Parathyroid adenoma (tissue), 2 donors: ENCODE measurements around the gene COMT.
A peak's percentile ranks its signal among the peaks of the same experiment; 100 is the strongest.

Source experiments
- H2AFZ ChIP-seq: fragments of 300-600 bp; sonication (generic); one replicate; pipeline ENCODE4 v1.7.0; 2017; ENCODE audit warnings: antibody characterized with exemption, mild to moderate bottlenecking
- H3K27ac ChIP-seq: fragments of 300-600 bp; sonication (generic); one replicate; pipeline ENCODE4 v1.7.0; 2017
- H3K27me3 ChIP-seq: fragments of 300-600 bp; sonication (generic); one replicate; pipeline ENCODE4 v1.7.0; 2017; ENCODE audit warnings: low read length; ENCODE audit not compliant: control insufficient read depth, insufficient read depth
- H3K36me3 ChIP-seq: fragments of 300-600 bp; sonication (generic); one replicate; pipeline ENCODE4 v1.7.0; 2017; ENCODE audit warnings: low read length; ENCODE audit not compliant: control insufficient read depth, insufficient read depth
- H3K4me1 ChIP-seq: fragments of 300-600 bp; sonication (generic); one replicate; pipeline ENCODE4 v1.7.0; 2017; ENCODE audit warnings: control low read depth
- H3K4me2 ChIP-seq: fragments of 300-600 bp; sonication (generic); one replicate; pipeline ENCODE4 v1.7.0; 2017; ENCODE audit warnings: low read length
- H3K4me3 ChIP-seq: fragments of 300-600 bp; sonication (generic); one replicate; pipeline ENCODE4 v1.7.0; 2017; ENCODE audit warnings: low read depth, low read length
- H3K79me2 ChIP-seq: fragments of 300-600 bp; sonication (generic); one replicate; pipeline ENCODE4 v1.7.0; 2017; ENCODE audit warnings: control low read depth
- H3K9ac ChIP-seq: fragments of 300-600 bp; sonication (generic); one replicate; pipeline ENCODE4 v1.7.0; 2017; ENCODE audit warnings: mild to moderate bottlenecking
- H3K9me3 ChIP-seq: fragments of 300-600 bp; sonication (generic); one replicate; pipeline ENCODE4 v1.7.0; 2017; ENCODE audit warnings: low read length; ENCODE audit not compliant: control insufficient read depth
- TF ChIP-seq, protein P1 (sequence below): fragments of 300-600 bp; sonication (generic); IDR thresholded peaks from one replicate; pipeline ENCODE4 v1.7.0; 2017; ENCODE audit warnings: antibody characterized with exemption, mild to moderate bottlenecking
- donor health status: primary hyperparathyroidism.

Gene COMT

DNA sequence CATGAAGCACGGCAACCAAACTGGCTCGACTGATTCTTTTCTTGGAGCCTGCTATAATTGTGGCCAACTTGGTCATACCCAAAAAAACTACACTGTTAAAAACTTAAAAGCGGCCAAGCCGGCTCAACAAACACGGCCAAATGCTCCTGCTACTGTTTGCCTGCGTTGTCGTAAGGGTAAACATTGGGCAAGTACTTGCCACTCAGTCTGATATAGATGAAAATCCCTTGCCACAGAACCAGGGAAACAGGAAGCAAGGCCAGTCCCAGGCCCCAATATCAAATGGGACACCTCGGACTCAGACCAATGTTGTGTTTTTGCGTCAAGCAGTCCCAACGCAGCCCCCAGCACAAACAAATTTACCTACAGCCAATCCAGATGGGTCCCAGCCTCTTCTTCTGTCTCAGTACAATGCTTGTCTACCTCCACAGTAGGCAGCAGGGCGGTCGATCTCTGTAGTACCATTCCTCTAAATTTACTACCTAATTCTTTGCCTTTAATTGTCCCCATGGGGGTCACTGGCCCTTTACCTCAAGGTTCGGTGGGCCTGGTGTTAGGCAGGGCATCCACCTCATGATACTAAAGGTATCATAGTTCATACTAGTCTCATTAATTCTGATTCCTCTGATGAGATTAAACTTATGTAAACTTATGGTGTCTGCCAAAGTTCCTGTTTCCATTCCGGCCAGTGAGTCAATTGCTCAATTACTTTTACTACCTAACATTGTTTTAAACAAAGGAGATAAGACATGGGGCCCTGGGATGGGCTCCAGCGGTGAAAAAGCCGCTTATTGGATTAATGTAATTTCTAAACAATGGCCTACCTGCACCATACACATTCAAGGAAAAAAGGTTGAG is 3.7 kb upstream of the COMT start:
- H3K4me1 ChIP-seq, result peaks cover 7% of the 10 kb centered on the region
- no peak overlapping the region for H3K27ac ChIP-seq
- no peaks in the 10 kb centered on the region for H3K27me3 ChIP-seq
- no peak overlapping the region for H3K4me2 ChIP-seq
- TF ChIP-seq, protein P1, sequence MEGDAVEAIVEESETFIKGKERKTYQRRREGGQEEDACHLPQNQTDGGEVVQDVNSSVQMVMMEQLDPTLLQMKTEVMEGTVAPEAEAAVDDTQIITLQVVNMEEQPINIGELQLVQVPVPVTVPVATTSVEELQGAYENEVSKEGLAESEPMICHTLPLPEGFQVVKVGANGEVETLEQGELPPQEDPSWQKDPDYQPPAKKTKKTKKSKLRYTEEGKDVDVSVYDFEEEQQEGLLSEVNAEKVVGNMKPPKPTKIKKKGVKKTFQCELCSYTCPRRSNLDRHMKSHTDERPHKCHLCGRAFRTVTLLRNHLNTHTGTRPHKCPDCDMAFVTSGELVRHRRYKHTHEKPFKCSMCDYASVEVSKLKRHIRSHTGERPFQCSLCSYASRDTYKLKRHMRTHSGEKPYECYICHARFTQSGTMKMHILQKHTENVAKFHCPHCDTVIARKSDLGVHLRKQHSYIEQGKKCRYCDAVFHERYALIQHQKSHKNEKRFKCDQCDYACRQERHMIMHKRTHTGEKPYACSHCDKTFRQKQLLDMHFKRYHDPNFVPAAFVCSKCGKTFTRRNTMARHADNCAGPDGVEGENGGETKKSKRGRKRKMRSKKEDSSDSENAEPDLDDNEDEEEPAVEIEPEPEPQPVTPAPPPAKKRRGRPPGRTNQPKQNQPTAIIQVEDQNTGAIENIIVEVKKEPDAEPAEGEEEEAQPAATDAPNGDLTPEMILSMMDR, result no peak
- H3K9me3 ChIP-seq, result no peaks in the 10 kb centered on the region
- no peak overlapping the region for H3K9ac ChIP-seq
- no peak overlapping the region for H2AFZ ChIP-seq
- H3K4me3 ChIP-seq, result no peak overlapping the region
- no peaks in the 10 kb centered on the region for H3K36me3 ChIP-seq
- no peaks in the 10 kb centered on the region for H3K79me2 ChIP-seq

DNA sequence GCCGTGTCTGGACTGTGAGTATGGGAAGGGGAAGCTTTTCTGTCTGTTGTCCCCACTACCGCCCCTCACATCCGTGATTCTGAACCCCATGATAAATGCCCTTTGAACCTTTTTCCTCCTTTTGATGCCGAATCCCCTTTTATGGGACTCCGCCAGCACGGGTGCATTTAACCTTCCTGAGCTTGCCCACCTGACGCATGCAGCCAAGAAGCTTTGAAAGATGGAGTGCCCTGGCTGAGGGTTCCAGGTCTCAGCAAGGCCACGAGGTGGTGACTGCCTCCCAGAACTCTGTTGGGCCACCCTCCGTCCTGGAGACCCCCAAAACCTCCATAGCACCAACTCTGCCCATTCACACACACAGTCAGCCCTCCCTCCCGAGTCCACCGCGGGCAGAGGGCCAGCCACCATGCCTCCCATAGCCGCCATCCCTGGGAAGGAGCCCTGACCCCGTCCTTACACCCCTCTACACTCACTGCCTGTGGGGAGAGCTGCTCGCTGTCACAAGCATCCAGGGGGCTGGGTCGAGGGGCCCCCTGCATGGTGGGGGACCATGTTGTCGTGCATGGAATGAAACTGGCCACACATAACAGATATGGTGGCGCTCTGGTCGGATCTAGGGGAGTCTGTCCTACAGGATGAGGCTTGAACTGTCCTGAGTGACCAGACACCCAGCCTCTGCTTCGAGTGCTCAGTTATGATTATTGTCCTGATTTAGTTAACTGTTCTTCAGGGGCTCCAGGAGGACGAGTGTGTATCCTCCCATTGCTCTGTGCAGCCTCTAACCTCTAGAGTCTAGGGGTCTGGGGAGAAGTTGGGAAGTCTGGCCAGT is 822 bp upstream of the COMT start:
- H3K4me1 ChIP-seq, result peaks cover 7% of the 10 kb centered on the region
- H3K4me2 ChIP-seq, result peak overlapping the region; percentile 87
- peak overlapping the region; percentile 72 for H3K4me3 ChIP-seq
- H3K9me3 ChIP-seq, result no peaks in the 10 kb centered on the region
- H2AFZ ChIP-seq, result peak overlapping the region; percentile 86
- H3K36me3 ChIP-seq, result no peaks in the 10 kb centered on the region
- H3K27me3 ChIP-seq, result no peaks in the 10 kb centered on the region
- no peak overlapping the region for H3K27ac ChIP-seq
- no peaks in the 10 kb centered on the region for H3K79me2 ChIP-seq
- TF ChIP-seq, protein P1, result no peak
- peak overlapping the region; percentile 37 for H3K9ac ChIP-seq

DNA sequence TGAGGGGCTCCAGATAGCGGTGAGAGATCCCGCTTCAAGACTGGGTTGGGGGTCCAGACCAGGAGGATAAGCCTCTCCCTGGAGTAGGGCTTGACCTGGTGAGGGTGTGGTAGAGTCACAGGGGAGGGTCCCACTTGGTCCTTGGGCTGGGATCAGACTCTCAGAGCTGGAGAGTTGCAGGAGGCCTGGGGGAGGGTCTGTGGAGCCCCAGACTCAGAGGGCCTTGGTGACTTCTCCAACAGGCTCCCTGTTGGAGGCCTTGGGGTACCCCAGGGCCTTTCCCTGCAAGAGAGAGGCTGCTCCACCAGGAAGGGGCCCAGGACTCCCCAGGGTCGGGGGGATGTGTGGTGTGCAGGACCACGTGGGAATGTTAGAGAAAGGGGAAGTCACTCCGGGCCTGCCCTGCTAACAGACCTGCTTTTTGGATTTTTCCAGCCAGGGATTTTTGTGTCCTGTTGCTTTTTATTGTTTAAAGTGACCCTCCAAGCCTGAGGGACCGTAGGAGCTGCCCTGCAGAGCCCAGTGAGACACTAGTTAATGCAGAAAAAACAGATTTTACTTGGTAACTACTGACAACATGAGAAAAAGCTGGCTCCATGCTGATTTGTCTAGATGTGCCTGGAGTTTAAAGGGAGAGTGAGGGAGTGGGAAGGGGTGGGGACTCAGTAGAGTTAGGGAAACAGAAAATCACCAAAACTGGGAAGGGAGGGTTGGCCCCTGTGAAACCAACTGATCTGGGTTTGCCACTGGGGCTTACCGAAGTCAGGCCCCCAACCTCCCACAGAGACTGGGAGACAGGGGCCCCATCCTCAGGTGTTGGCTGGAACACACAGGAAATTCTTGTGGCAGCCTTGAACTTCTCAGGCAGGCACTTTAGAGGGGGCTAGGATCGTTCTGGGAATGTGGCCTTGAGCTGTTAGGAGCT is 847 bp downstream of the COMT start:
- TF ChIP-seq, protein P1, result no peak
- Histone ChIP-seq H3K79me2 (no peaks in the 10 kb centered on the region), H3K4me1 (peaks cover 7% of the 10 kb centered on the region), H3K27ac (peak overlapping the region; percentile 71), H3K4me2 (peak overlapping the region; percentile 87), H3K36me3 (no peaks in the 10 kb centered on the region), H3K9me3 (no peaks in the 10 kb centered on the region), H3K27me3 (no peaks in the 10 kb centered on the region), H2AFZ (peak overlapping the region; percentile 86), H3K4me3 (peak overlapping the region; percentile 72), H3K9ac (peak overlapping the region; percentile 37)

DNA sequence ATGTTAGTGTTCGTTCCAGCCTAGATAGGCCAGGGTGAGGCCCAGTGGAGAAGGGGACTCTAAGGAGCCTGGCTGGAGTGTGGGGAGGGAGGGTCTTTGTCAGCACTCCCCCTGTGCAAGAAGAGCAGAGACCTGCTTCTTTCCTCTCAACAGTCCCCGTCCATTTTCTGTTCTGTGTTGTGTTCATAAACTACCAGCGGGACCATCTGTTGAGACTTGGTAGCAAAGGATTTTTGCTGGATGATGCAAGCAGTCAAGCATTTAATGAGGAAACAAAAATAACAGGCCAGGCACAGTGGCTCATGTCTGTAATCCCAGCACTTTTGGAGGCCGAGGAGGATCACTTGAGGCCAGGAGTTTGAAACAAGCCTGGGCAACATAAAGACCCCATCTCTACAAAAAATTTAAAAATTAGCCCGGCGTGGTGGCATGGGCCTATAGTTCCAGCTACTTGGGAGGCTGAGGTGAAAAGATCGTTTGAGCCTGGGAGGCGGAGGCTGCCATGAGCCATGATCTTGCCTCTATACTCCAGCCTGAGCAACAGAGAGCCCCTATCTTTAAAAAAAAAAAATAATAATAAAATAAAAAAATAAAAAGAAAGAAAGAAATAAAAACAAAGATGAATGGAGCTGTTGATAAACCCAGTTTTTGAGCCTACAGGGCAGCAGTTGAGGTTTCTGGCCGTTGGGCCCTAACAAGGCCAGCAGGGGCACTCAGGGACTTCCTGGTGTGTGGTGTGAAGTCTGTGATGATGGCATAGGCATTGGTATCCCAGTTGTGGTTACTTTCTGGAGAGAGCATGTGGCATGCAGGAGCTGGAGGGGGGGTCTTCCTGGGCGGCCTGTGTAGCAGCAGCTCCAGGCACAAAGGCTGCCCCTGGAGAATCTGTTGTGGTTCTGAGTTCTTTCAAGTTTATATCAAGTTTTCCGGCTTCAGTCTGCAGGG is 1.8 kb downstream of the COMT start:
- H3K36me3 ChIP-seq, result no peaks in the 10 kb centered on the region
- H3K27ac ChIP-seq, result peak overlapping the region; percentile 71
- peak overlapping the region; percentile 72 for H3K4me3 ChIP-seq
- H3K9ac ChIP-seq, result no peak overlapping the region
- TF ChIP-seq, protein P1, result no peak
- H3K79me2 ChIP-seq, result no peaks in the 10 kb centered on the region
- no peaks in the 10 kb centered on the region for H3K27me3 ChIP-seq
- H3K9me3 ChIP-seq, result no peaks in the 10 kb centered on the region
- H2AFZ ChIP-seq, result no peak overlapping the region
- peak overlapping the region; percentile 87 for H3K4me2 ChIP-seq
- H3K4me1 ChIP-seq, result peaks cover 7% of the 10 kb centered on the region
